OCI-LY7 (cell line): Measurements from ENCODE around the gene GJD2. TPM values are rescaled to one million over a fixed set of nuclear protein-coding genes. Genes with fewer than 3 reads are reported as not detected.

Experiments used
- BruUV-seq: library from RNA; stranded (reverse); fragments of 400-500 nt; replicated peaks from 2 replicates; lab custom pipeline; 2021; lab: Mats Ljungman, UMichigan
- CTCF ChIA-PET: fragments of 300-600 bp; sonication (Branson Sonifier 250); formaldehyde crosslinking; loops from one replicate; lab custom pipeline; 2022; ENCODE audit warnings: antibody characterized with exemption; ENCODE audit not compliant: unreplicated experiment; lab: Charles Lee
- POLR2A ChIA-PET: fragments of 300-600 bp; sonication (Branson Sonifier 250); formaldehyde crosslinking; loops from one replicate; lab custom pipeline; 2022; ENCODE audit warnings: antibody characterized with exemption; lab: Charles Lee
- DNase-seq: peaks from one replicate; pipeline ENCODE4 v3.0.0-alpha.2; 2015; ENCODE audit warnings: low spot score
- H2AFZ ChIP-seq: fragments of 200-600 bp; sonication (generic), shearing (Covaris generic); 2 replicates; pipeline ENCODE4 v1.6.1; 2014; ENCODE audit warnings: mild to moderate bottlenecking, antibody characterized with exemption, low read length, moderate library complexity
- H3K27ac ChIP-seq: fragments of 200-600 bp; sonication (generic); 2 replicates; pipeline ENCODE4 v1.5.1; 2014; ENCODE audit warnings: mixed run types, low read depth, mild to moderate bottlenecking, moderate library complexity, low read length, inconsistent platforms; ENCODE audit not compliant: poor library complexity, severe bottlenecking
- H3K36me3 ChIP-seq: fragments of 200-600 bp; sonication (generic); 2 replicates; pipeline ENCODE4 v1.6.1; 2014; ENCODE audit warnings: mild to moderate bottlenecking, antibody characterized with exemption, low read length, moderate library complexity, mixed read lengths; ENCODE audit not compliant: insufficient read depth
- H3K4me1 ChIP-seq: fragments of 200-600 bp; sonication (generic); 2 replicates; pipeline ENCODE4 v1.5.1; 2014; ENCODE audit warnings: mild to moderate bottlenecking, low read length; ENCODE audit not compliant: insufficient read depth, poor library complexity, severe bottlenecking
- H3K4me2 ChIP-seq: fragments of 200-600 bp; sonication (generic); 2 replicates; pipeline ENCODE4 v1.6.1; 2014; ENCODE audit warnings: mild to moderate bottlenecking, low read length
- H3K4me3 ChIP-seq: fragments of 200-600 bp; sonication (generic); 2 replicates; pipeline ENCODE4 v1.5.1; 2014; ENCODE audit warnings: mild to moderate bottlenecking, low read depth, low read length; ENCODE audit not compliant: poor library complexity, severe bottlenecking
- H3K79me2 ChIP-seq: fragments of 200-600 bp; sonication (generic); 2 replicates; pipeline ENCODE4 v1.6.1; 2016; ENCODE audit warnings: low read depth, mild to moderate bottlenecking, low read length, moderate library complexity, mixed read lengths; ENCODE audit not compliant: insufficient read depth
- H3K9me2 ChIP-seq: fragments of 200-600 bp; sonication (generic); 2 replicates; pipeline ENCODE4 v1.6.1; 2016; ENCODE audit warnings: mild to moderate bottlenecking, low read length, mixed read lengths; ENCODE audit not compliant: insufficient read depth
- H3K9me3 ChIP-seq: fragments of 200-600 bp; sonication (generic); 2 replicates; pipeline ENCODE4 v1.6.1; 2014; ENCODE audit warnings: mild to moderate bottlenecking, mixed run types, low read length, mixed read lengths
- H4K20me1 ChIP-seq: fragments of 200-600 bp; sonication (generic); 2 replicates; pipeline ENCODE4 v1.6.1; 2014; ENCODE audit warnings: mild to moderate bottlenecking, antibody characterized with exemption, low read length, moderate library complexity, mixed read lengths; ENCODE audit not compliant: insufficient read depth
- EZH2phosphoT487 ChIP-seq: fragments of 200-600 bp; sonication (generic); IDR thresholded peaks from 2 replicates; pipeline ENCODE4 v1.6.1; 2018; ENCODE audit warnings: low read depth, borderline replicate concordance, mild to moderate bottlenecking, mixed run types, antibody characterized with exemption, low read length, moderate library complexity, mixed read lengths
- intact Hi-C: fragments of 100-400 bp; cut with micrococcal nuclease; formaldehyde crosslinking; loops from one replicate; pipeline ENCODE4 v1.10.0; 2022; ENCODE audit not compliant: unreplicated experiment
- total RNA-seq, 2 experiments: library from RNA; depleted of rRNA in 1 of 2; stranded (reverse); fragments of >200 nt in 1 of 2; shearing (Covaris generic) in 1 of 2; gene quantifications; 2 replicates each; pipeline ENCODE4 v1.2.3, GENCODE V29; 2014 to 2022
- TF ChIP-seq, protein P1 (sequence below): fragments of 200-600 bp; sonication (generic); conservative IDR thresholded peaks from 2 replicates; pipeline ENCODE4 v1.5.1; 2014; ENCODE audit warnings: mild to moderate bottlenecking, antibody characterized with exemption, low read length, moderate library complexity, mixed read lengths

GJD2 gene
- total RNA-seq, 2 experiments from 2014 or later: not detected

DNA sequence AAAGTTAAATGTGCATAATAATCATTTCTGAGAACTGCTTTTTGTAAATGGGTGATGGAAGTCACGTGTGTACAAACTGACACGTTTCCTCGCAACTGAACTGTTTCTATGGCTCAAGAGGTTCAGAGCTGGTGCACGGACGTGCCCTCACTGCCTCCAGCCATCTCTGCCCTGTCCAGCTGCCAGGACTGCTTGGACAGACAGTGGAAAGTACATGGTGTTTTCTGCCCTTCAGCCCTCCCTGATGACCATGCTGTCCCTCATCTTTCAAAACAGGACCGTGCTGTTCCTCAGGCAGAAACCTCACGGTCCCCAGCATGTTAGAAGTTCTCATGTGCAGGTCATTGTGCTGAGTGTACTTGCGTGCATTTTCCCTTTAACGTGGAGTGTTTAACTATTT lies 38.7 kb downstream of the GJD2 start:
- Histone ChIP-seq H3K9me2 (no peaks in the 10 kb centered on the region), H3K4me1 (no peaks in the 10 kb centered on the region), H3K36me3 (no peaks in the 10 kb centered on the region), H2AFZ (no peak overlapping the region), H3K27ac (no peak overlapping the region), H4K20me1 (no peaks in the 10 kb centered on the region), H3K9me3 (no peaks in the 10 kb centered on the region), H3K4me2 (no peak overlapping the region), H3K4me3 (no peak overlapping the region), H3K79me2 (no peaks in the 10 kb centered on the region)
- no peak for DNase-seq
- CTCF ChIA-PET: no interaction called here
- no TSS peak for BruUV-seq
- POLR2A ChIA-PET: no interaction called here
- intact Hi-C loops: no loop called here
- no peak for TF ChIP-seq EZH2phosphoT487
- TF ChIP-seq, protein P1, sequence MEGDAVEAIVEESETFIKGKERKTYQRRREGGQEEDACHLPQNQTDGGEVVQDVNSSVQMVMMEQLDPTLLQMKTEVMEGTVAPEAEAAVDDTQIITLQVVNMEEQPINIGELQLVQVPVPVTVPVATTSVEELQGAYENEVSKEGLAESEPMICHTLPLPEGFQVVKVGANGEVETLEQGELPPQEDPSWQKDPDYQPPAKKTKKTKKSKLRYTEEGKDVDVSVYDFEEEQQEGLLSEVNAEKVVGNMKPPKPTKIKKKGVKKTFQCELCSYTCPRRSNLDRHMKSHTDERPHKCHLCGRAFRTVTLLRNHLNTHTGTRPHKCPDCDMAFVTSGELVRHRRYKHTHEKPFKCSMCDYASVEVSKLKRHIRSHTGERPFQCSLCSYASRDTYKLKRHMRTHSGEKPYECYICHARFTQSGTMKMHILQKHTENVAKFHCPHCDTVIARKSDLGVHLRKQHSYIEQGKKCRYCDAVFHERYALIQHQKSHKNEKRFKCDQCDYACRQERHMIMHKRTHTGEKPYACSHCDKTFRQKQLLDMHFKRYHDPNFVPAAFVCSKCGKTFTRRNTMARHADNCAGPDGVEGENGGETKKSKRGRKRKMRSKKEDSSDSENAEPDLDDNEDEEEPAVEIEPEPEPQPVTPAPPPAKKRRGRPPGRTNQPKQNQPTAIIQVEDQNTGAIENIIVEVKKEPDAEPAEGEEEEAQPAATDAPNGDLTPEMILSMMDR: no peak

DNA sequence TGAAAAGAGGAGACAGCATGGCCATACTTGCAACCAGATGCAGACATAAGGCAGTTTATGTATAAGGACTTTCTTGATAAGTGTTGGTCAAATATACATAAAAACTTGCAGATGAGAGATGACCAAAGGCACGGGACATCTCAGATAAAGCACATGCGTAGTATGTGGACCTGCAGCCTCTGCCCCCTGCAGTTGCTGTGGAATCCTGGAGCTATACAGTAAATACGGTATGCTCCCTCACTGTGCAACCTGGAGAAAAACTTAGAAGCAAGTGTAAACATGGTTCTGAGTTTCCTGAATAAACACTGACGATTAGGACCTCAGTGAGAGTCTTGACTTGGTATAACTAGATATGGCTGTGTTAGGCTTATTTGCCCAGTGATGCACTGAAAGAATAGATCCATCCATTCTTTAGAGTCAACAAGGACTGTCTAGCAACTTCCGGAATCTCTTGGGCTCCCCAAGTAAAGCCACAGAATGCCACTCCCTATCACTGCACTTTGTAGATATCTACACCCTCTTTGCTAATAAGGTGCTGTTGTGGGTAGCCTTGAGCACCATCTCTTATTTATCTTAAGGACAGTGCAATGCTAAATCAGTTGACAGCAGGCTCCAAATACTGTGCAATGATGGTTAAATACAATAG lies 40.2 kb downstream of the GJD2 start:
- H4K20me1 ChIP-seq: no peaks in the 10 kb centered on the region
- H3K9me3 ChIP-seq: no peaks in the 10 kb centered on the region
- intact Hi-C loops: no loop called here
- no peak overlapping the region for H3K27ac ChIP-seq
- no peak overlapping the region for H3K4me2 ChIP-seq
- DNase-seq: no peak
- H3K36me3 ChIP-seq: no peaks in the 10 kb centered on the region
- TF ChIP-seq, protein P1: no peak
- no peak for TF ChIP-seq EZH2phosphoT487
- no peaks in the 10 kb centered on the region for H3K9me2 ChIP-seq
- no peaks in the 10 kb centered on the region for H3K4me1 ChIP-seq
- H3K4me3 ChIP-seq: no peak overlapping the region
- no TSS peak for BruUV-seq
- H2AFZ ChIP-seq: no peak overlapping the region
- CTCF ChIA-PET: no interaction called here
- H3K79me2 ChIP-seq: no peaks in the 10 kb centered on the region
- POLR2A ChIA-PET: interaction anchor here (0.6 kb wide), 1 partner anchor 747 kb away, joined by 3 read pairs; no protein-coding TSS in a partner anchor

DNA sequence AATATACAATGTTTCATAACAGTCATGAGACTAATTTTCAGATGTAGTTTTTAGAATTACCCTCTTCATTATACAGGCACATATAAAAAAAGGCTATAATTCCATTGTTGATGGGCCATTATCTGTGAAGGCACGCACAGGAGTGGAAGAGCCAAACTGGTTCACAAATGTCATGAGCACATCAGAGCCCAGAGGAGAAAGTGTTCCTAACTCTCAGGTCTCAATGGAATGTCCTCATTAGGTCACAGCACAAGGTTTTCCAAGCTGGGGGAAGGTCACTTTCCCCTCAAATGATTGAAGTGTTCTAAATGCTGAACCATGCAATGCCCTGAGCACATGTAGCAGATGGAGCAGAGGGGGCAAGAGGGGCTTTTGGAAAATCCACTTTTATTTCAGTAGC lies 41.2 kb downstream of the GJD2 start:
- no peaks in the 10 kb centered on the region for H3K36me3 ChIP-seq
- H3K79me2 ChIP-seq: no peaks in the 10 kb centered on the region
- no peaks in the 10 kb centered on the region for H3K4me1 ChIP-seq
- H3K9me3 ChIP-seq: no peaks in the 10 kb centered on the region
- DNase-seq: no peak
- no peak overlapping the region for H3K4me3 ChIP-seq
- no peak overlapping the region for H3K4me2 ChIP-seq
- no peak overlapping the region for H3K27ac ChIP-seq
- no peaks in the 10 kb centered on the region for H3K9me2 ChIP-seq
- ChIA-PET POLR2A (no interaction called here), CTCF (no interaction called here)
- TF ChIP-seq, protein P1: no peak
- TF ChIP-seq EZH2phosphoT487: no peak
- H4K20me1 ChIP-seq: no peaks in the 10 kb centered on the region
- intact Hi-C loops: no loop called here
- no peak overlapping the region for H2AFZ ChIP-seq
- no TSS peak for BruUV-seq
